ENCODE data around the gene PRKCH. TPM values are rescaled to one million over a fixed set of nuclear protein-coding genes. Genes with fewer than 3 reads are reported as not detected.

The PRKCH gene
- total and polyA plus RNA-seq, 8 donors = 35.2 to 48.8 (median 43.1) TPM

- H3K36me3 ChIP-seq = no peaks in the 10 kb centered on the region
- peak overlapping the region in 1 of 2 donors; percentile 29 for H3K27ac ChIP-seq
- H3K4me3 ChIP-seq = no peak overlapping the region
- intact Hi-C loops (cut with DNase I) = no loop called here
- H3K27me3 ChIP-seq = no peaks in the 10 kb centered on the region
- peaks cover 0 to 39% of the 10 kb centered on the region in 2 donors for H3K4me1 ChIP-seq
- no peaks in the 10 kb centered on the region for H3K9me3 ChIP-seq
- no peak for TF ChIP-seq CTCF (IDR thresholded peaks at IDR 0.05)
- DNase-seq (no peak), ATAC-seq (no peak)
Observed at GRCh38 chr14:61333087-61333486, 11.7 kb downstream of the PRKCH start.

DNA sequence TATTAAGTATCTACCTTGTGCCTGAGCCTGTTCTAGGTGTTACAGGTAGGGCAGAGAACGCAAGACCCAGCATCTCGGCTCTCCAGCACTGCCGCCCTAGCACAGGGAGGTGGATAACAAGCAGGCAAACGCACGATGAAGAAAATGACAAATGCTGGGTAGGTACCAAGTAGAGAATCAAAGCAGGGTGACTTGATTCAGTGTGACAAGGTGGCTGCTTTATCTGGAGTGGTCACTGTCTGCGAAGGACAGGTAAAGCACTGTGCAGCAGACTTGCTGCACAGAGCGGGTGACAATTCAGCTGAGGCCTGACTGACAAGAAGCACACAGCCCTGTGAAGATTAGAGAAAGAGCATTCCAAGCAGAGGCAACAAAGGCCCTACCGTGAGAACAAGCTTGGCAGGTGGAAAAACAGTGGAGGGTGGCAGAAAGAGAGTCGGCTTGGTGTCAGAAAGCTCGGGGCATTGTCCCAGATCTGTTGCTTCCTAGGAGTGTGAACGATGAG, 12.9 kb downstream of the PRKCH start:
- no peak for DNase-seq
- intact Hi-C loops (cut with DNase I) = no loop called here
- no peak for ATAC-seq
- peak overlapping the region in 1 of 2 donors; percentile 29 for H3K27ac ChIP-seq
- H3K27me3 ChIP-seq = no peaks in the 10 kb centered on the region
- peaks cover 0 to 27% of the 10 kb centered on the region in 2 donors for H3K4me1 ChIP-seq
- H3K4me3 ChIP-seq = no peak overlapping the region
- H3K9me3 ChIP-seq = no peaks in the 10 kb centered on the region
- H3K36me3 ChIP-seq = no peaks in the 10 kb centered on the region
- TF ChIP-seq CTCF (IDR thresholded peaks at IDR 0.05) = no peak

DNA sequence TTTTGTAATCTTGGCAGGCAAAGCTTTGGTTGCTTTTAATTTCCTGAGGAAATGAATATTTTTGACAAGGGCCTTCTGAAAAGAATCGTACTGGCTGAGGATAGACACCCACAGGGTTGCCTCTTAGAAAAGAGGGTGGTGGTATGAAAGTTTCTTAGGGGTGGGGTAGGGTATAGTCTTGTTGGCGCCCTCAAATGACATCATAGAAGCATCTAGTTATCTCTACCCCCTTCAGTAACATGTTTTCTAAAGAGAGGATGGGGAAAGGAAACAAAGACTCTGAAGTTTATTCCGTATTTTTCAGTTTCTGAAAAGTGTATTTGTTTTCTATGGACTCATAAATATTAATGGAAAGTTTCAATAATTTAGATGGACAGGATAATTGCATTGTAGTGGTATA, 13.7 kb downstream of the PRKCH start:
- DNase-seq (no peak), ATAC-seq (no peak)
- TF ChIP-seq CTCF (IDR thresholded peaks at IDR 0.05) = no peak
- peaks cover 0 to 25% of the 10 kb centered on the region in 2 donors for H3K4me1 ChIP-seq
- peak overlapping the region in 1 of 2 donors; percentile 29 for H3K27ac ChIP-seq
- intact Hi-C loops (cut with DNase I) = no loop called here
- H3K4me3 ChIP-seq = no peak overlapping the region
- no peaks in the 10 kb centered on the region for H3K36me3 ChIP-seq
- no peaks in the 10 kb centered on the region for H3K9me3 ChIP-seq
- H3K27me3 ChIP-seq = no peaks in the 10 kb centered on the region

DNA sequence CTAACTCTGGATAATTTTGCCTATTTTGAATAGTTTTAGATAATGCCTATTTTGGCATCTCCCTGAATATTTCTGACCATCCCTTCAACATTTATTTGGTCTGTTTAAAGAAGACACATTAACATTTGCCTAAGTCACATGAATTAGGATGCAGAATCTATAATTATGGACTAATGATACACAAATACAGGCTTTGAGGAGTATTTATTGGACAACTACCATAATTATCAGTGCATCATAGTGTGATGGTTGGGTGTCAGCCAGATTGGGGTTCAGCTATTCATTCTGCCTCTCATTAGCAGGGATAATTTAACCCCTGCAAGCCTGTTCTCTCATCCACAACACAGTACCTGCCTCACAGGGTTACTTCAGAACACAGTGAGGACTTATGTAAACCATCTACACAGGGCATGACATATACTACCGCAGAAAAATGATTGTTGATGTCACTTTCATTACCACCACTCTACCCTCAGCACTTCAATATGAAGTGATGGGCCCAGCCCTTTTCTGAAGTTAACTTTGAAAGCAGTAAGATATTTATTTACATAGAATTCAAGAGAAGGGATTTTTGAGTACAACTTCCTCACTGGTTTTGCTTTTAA, 14.4 kb downstream of the PRKCH start:
- Histone ChIP-seq H3K4me3 (no peak overlapping the region), H3K27me3 (no peaks in the 10 kb centered on the region), H3K36me3 (no peaks in the 10 kb centered on the region), H3K4me1 (peaks cover 0 to 20% of the 10 kb centered on the region in 2 donors), H3K9me3 (no peaks in the 10 kb centered on the region), H3K27ac (no peak overlapping the region)
- ATAC-seq (peak; percentile 76), DNase-seq (no peak)
- intact Hi-C loops (cut with DNase I) = no loop called here
- TF ChIP-seq CTCF (IDR thresholded peaks at IDR 0.05) = no peak

- H3K9me3 ChIP-seq = no peaks in the 10 kb centered on the region
- H3K4me1 ChIP-seq = peaks cover 0 to 35% of the 10 kb centered on the region in 2 donors
- H3K36me3 ChIP-seq = no peaks in the 10 kb centered on the region
- TF ChIP-seq CTCF (IDR thresholded peaks at IDR 0.05) = no peak
- DNase-seq = no peak
- H3K4me3 ChIP-seq = no peak overlapping the region
- intact Hi-C loops (cut with DNase I) = no loop called here
- no peaks in the 10 kb centered on the region for H3K27me3 ChIP-seq
- peak overlapping the region in 1 of 2 donors; percentile 73 for H3K27ac ChIP-seq
- no peak for ATAC-seq
Observed at GRCh38 chr14:61337893-61338292, 16.5 kb downstream of the PRKCH start.
